Testis (tissue), 2 donors: Measurements from ENCODE around the gene NFIX.

Experiments
- CTCF ChIP-seq, 3 experiments: fragments of 450-650 bp in 2 of 3; fragments of 200-600 bp in 1 of 3; sonication (generic) in 1 of 3; IDR thresholded peaks; one replicate each; pipeline ENCODE4 v1.5.1; 2016 to 2019; ENCODE audit warnings: antibody characterized with exemption in 3 of 3, mild to moderate bottlenecking in 2 of 3, moderate library complexity in 1 of 3
- POLR2A ChIP-seq: fragments of 450-650 bp; IDR thresholded peaks from one replicate; pipeline ENCODE4 v1.6.1; 2017; ENCODE audit warnings: antibody characterized with exemption, mild to moderate bottlenecking, moderate library complexity

GRCh38 chr19:13128583-13128982, 133.3 kb downstream of the NFIX start:
- no peak for TF ChIP-seq CTCF (IDR thresholded peaks at IDR 0.05)
- no peak for TF ChIP-seq POLR2A
